ENCODE results near the gene APOA4.

DNA sequence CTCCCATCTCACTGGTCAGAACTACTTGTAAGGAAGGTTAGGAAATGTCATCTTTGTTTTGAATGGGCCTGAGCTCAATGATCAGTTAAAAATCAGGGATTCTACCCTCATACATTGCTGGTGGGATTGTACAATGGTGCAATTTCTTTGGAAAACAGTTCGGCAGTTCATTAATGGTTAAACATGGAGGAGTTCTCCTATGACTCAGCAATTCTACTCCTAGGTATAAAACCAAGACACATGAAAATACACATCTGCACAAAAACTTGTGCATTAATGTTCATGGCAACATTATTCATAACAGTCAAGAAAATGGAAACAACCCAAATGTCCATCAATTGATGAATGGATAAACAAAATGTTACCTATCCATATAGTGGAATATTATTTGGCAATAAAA, 26.6 kb downstream of the APOA4 start:
- TF ChIP-seq, protein P1, sequence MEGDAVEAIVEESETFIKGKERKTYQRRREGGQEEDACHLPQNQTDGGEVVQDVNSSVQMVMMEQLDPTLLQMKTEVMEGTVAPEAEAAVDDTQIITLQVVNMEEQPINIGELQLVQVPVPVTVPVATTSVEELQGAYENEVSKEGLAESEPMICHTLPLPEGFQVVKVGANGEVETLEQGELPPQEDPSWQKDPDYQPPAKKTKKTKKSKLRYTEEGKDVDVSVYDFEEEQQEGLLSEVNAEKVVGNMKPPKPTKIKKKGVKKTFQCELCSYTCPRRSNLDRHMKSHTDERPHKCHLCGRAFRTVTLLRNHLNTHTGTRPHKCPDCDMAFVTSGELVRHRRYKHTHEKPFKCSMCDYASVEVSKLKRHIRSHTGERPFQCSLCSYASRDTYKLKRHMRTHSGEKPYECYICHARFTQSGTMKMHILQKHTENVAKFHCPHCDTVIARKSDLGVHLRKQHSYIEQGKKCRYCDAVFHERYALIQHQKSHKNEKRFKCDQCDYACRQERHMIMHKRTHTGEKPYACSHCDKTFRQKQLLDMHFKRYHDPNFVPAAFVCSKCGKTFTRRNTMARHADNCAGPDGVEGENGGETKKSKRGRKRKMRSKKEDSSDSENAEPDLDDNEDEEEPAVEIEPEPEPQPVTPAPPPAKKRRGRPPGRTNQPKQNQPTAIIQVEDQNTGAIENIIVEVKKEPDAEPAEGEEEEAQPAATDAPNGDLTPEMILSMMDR (conservative IDR thresholded peaks at IDR 0.05) = no peak
- no peak for TF ChIP-seq ZFX (IDR thresholded peaks at IDR 0.05)
